ENCODE data around the gene BMPR1B.

BMPR1B gene

DNA sequence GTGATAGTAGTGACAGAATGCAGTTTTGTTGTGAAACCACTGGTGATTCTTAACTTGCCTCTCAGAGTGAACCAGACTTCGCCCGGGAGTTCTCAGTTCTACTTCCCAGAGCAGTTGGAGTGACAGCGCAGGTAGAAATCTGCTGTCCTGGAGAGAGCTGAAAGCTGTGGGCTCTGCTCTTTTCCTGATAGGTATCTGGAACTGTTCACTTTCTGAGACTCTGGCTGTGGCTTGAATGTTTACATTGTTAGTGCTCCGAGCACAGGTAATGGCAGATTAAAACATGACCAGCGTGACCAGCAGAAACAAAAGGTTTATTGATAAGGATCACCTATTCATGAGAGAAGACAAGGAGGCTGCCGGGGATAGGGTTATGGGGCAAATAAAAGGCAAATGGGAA is 360.7 kb downstream of the BMPR1B start:
- no peaks in the 10 kb centered on the region for H3K79me2 ChIP-seq (ENCODE audit: control insufficient read depth, low read length)
- no peak overlapping the region for H3K4me2 ChIP-seq (ENCODE audit: low read length)
- no peaks in the 10 kb centered on the region for H4K20me1 ChIP-seq (ENCODE audit: control insufficient read depth, insufficient read depth, low read depth, low read length)
- H3K4me3 ChIP-seq (ENCODE audit: low read length): no peak overlapping the region
- no peaks in the 10 kb centered on the region for H3K9me3 ChIP-seq (ENCODE audit: control insufficient read depth, insufficient read depth, low read length)
- no peaks in the 10 kb centered on the region for H3K27me3 ChIP-seq (ENCODE audit: control insufficient read depth, low read length)
- H3K4me1 ChIP-seq (ENCODE audit: control insufficient read depth, low read length): no peaks in the 10 kb centered on the region
- H3K27ac ChIP-seq (ENCODE audit: low read depth, low read length): no peak overlapping the region
- TF ChIP-seq, protein P1, sequence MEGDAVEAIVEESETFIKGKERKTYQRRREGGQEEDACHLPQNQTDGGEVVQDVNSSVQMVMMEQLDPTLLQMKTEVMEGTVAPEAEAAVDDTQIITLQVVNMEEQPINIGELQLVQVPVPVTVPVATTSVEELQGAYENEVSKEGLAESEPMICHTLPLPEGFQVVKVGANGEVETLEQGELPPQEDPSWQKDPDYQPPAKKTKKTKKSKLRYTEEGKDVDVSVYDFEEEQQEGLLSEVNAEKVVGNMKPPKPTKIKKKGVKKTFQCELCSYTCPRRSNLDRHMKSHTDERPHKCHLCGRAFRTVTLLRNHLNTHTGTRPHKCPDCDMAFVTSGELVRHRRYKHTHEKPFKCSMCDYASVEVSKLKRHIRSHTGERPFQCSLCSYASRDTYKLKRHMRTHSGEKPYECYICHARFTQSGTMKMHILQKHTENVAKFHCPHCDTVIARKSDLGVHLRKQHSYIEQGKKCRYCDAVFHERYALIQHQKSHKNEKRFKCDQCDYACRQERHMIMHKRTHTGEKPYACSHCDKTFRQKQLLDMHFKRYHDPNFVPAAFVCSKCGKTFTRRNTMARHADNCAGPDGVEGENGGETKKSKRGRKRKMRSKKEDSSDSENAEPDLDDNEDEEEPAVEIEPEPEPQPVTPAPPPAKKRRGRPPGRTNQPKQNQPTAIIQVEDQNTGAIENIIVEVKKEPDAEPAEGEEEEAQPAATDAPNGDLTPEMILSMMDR (IDR thresholded peaks at IDR 0.05; ENCODE audit: low read depth, low read length, poor library complexity, severe bottlenecking): no peak
- no peak for TF ChIP-seq EZH2phosphoT487 (IDR thresholded peaks at IDR 0.05; ENCODE audit: borderline replicate concordance, low read length)
- no peaks in the 10 kb centered on the region for H3K9me2 ChIP-seq (replicated peaks; ENCODE audit: control insufficient read depth, low read length)
- no peaks in the 10 kb centered on the region for H3K36me3 ChIP-seq (ENCODE audit: control insufficient read depth, low read length)
- H3F3A ChIP-seq (ENCODE audit: control insufficient read depth, insufficient read depth): no peaks in the 10 kb centered on the region

DNA sequence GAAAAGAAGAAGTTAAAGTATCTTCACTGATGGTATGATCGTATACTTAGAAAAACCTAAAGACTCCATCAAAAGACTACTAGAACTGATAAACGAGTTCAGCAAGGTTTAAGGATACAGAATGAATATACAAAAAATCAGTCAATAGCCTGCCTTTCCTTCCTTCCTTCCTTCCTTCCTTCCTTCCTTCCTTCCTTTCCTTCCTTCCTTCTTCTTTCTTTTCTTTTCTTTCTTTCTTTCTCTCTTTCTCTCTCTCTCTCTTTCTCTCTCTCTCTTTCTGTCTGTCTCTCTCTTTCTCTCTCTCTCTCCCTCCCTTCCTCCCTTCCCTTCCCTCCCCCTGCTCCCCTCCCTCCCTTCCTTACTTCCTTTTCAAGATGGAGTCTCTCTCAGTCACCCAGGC is 362.7 kb downstream of the BMPR1B start:
- no peak overlapping the region for H3K4me2 ChIP-seq (ENCODE audit: low read length)
- no peak overlapping the region for H3K27ac ChIP-seq (ENCODE audit: low read depth, low read length)
- no peaks in the 10 kb centered on the region for H3K36me3 ChIP-seq (ENCODE audit: control insufficient read depth, low read length)
- H3K27me3 ChIP-seq (ENCODE audit: control insufficient read depth, low read length): no peaks in the 10 kb centered on the region
- no peak overlapping the region for H3K4me3 ChIP-seq (ENCODE audit: low read length)
- H3K9me2 ChIP-seq (replicated peaks; ENCODE audit: control insufficient read depth, low read length): no peaks in the 10 kb centered on the region
- no peaks in the 10 kb centered on the region for H3K9me3 ChIP-seq (ENCODE audit: control insufficient read depth, insufficient read depth, low read length)
- H3K79me2 ChIP-seq (ENCODE audit: control insufficient read depth, low read length): no peaks in the 10 kb centered on the region
- TF ChIP-seq, protein P1 (IDR thresholded peaks at IDR 0.05; ENCODE audit: low read depth, low read length, poor library complexity, severe bottlenecking): no peak
- no peak for TF ChIP-seq EZH2phosphoT487 (IDR thresholded peaks at IDR 0.05; ENCODE audit: borderline replicate concordance, low read length)
- H3K4me1 ChIP-seq (ENCODE audit: control insufficient read depth, low read length): no peaks in the 10 kb centered on the region
- no peaks in the 10 kb centered on the region for H3F3A ChIP-seq (ENCODE audit: control insufficient read depth, insufficient read depth)
- no peaks in the 10 kb centered on the region for H4K20me1 ChIP-seq (ENCODE audit: control insufficient read depth, insufficient read depth, low read depth, low read length)

DNA sequence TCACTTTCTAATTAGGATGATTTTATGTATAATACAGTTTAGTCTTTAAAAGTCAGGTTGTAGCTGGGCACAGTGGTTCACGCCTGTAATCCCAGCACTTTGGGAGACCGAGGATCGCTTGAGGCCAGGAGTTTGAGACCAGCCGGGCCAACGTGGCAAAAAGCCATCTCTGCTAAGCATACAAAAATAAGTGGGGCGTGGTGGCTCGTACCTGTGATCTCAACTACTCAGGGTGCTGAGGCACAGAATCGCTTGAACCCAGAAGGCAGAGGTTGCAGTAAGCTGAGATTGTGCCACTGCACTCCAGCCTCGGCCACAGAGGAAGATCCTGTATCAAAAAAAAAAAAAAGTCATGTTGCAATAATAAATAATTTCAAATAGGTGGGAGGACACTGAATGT is 364.2 kb downstream of the BMPR1B start:
- H3F3A ChIP-seq (ENCODE audit: control insufficient read depth, insufficient read depth): no peaks in the 10 kb centered on the region
- H3K9me3 ChIP-seq (ENCODE audit: control insufficient read depth, insufficient read depth, low read length): no peaks in the 10 kb centered on the region
- H3K36me3 ChIP-seq (ENCODE audit: control insufficient read depth, low read length): no peaks in the 10 kb centered on the region
- H3K4me1 ChIP-seq (ENCODE audit: control insufficient read depth, low read length): no peaks in the 10 kb centered on the region
- H4K20me1 ChIP-seq (ENCODE audit: control insufficient read depth, insufficient read depth, low read depth, low read length): no peaks in the 10 kb centered on the region
- no peak overlapping the region for H3K4me2 ChIP-seq (ENCODE audit: low read length)
- TF ChIP-seq EZH2phosphoT487 (IDR thresholded peaks at IDR 0.05; ENCODE audit: borderline replicate concordance, low read length): no peak
- TF ChIP-seq, protein P1 (IDR thresholded peaks at IDR 0.05; ENCODE audit: low read depth, low read length, poor library complexity, severe bottlenecking): no peak
- H3K27me3 ChIP-seq (ENCODE audit: control insufficient read depth, low read length): no peaks in the 10 kb centered on the region
- no peaks in the 10 kb centered on the region for H3K79me2 ChIP-seq (ENCODE audit: control insufficient read depth, low read length)
- H3K27ac ChIP-seq (ENCODE audit: low read depth, low read length): no peak overlapping the region
- no peaks in the 10 kb centered on the region for H3K9me2 ChIP-seq (replicated peaks; ENCODE audit: control insufficient read depth, low read length)
- no peak overlapping the region for H3K4me3 ChIP-seq (ENCODE audit: low read length)

Data from DOHH2 (cell line).